ENCODE measurements around the gene NSMCE4A.

Gene NSMCE4A

GRCh38 chr10:122012731-122013130, 37.7 kb upstream of the NSMCE4A start:
- Histone ChIP-seq H3K9me3 (no peaks in the 10 kb centered on the region), H3K27ac (no peak overlapping the region), H3K4me3 (ENCODE audit: low read depth in 1 of 2, low read length in 1 of 2) (no peak overlapping the region), H3K27me3 (peaks cover 8% of the 10 kb centered on the region), H3K36me3 (no peaks in the 10 kb centered on the region), H3K4me1 (ENCODE audit: control insufficient read depth in 1 of 2, insufficient read depth in 1 of 2, low read depth in 1 of 2, low read length in 1 of 2) (no peaks in the 10 kb centered on the region)
- TF ChIP-seq CTCF (IDR thresholded peaks at IDR 0.05) = no peak

GRCh38 chr10:122010405-122011050, 35.5 kb upstream of the NSMCE4A start:
- no peaks in the 10 kb centered on the region for H3K4me1 ChIP-seq (ENCODE audit: control insufficient read depth in 1 of 2, insufficient read depth in 1 of 2, low read depth in 1 of 2, low read length in 1 of 2)
- peaks cover 8% of the 10 kb centered on the region for H3K27me3 ChIP-seq
- no peak overlapping the region for H3K27ac ChIP-seq
- H3K4me3 ChIP-seq (ENCODE audit: low read depth in 1 of 2, low read length in 1 of 2) = no peak overlapping the region
- no peaks in the 10 kb centered on the region for H3K36me3 ChIP-seq
- no peak for TF ChIP-seq CTCF (IDR thresholded peaks at IDR 0.05)
- H3K9me3 ChIP-seq = no peaks in the 10 kb centered on the region

- Histone ChIP-seq H3K9me3 (no peaks in the 10 kb centered on the region), H3K4me1 (ENCODE audit: control insufficient read depth in 1 of 2, insufficient read depth in 1 of 2, low read depth in 1 of 2, low read length in 1 of 2) (no peaks in the 10 kb centered on the region), H3K4me3 (ENCODE audit: low read depth in 1 of 2, low read length in 1 of 2) (no peak overlapping the region), H3K36me3 (no peaks in the 10 kb centered on the region), H3K27me3 (no peaks in the 10 kb centered on the region), H3K27ac (no peak overlapping the region)
- TF ChIP-seq CTCF (IDR thresholded peaks at IDR 0.05) = no peak
Measured at GRCh38 chr10:122007415-122007814, 32.4 kb upstream of the NSMCE4A start.

GRCh38 chr10:122001698-122002097, 26.7 kb upstream of the NSMCE4A start:
- Histone ChIP-seq H3K9me3 (no peaks in the 10 kb centered on the region), H3K27me3 (peaks cover 4% of the 10 kb centered on the region), H3K4me3 (ENCODE audit: low read depth in 1 of 2, low read length in 1 of 2) (no peak overlapping the region), H3K27ac (no peak overlapping the region), H3K36me3 (no peaks in the 10 kb centered on the region), H3K4me1 (ENCODE audit: control insufficient read depth in 1 of 2, insufficient read depth in 1 of 2, low read depth in 1 of 2, low read length in 1 of 2) (no peaks in the 10 kb centered on the region)
- no peak for TF ChIP-seq CTCF (IDR thresholded peaks at IDR 0.05)

GRCh38 chr10:121999301-121999700, 24.3 kb upstream of the NSMCE4A start:
- H3K4me1 ChIP-seq (ENCODE audit: control insufficient read depth in 1 of 2, insufficient read depth in 1 of 2, low read depth in 1 of 2, low read length in 1 of 2) = no peaks in the 10 kb centered on the region
- H3K36me3 ChIP-seq = no peaks in the 10 kb centered on the region
- peaks cover 20% of the 10 kb centered on the region for H3K27me3 ChIP-seq
- no peak overlapping the region for H3K4me3 ChIP-seq (ENCODE audit: low read depth in 1 of 2, low read length in 1 of 2)
- TF ChIP-seq CTCF (IDR thresholded peaks at IDR 0.05) = no peak
- H3K27ac ChIP-seq = no peak overlapping the region
- H3K9me3 ChIP-seq = no peaks in the 10 kb centered on the region
